ENCODE results near the gene MZF1. TPM values are rescaled to one million over a fixed set of nuclear protein-coding genes. Genes with fewer than 3 reads are reported as not detected.
"Not testable (repeated sequence)": the region's sequence is repeated elsewhere in the genome, so short reads cannot be mapped to it uniquely, and the experiment has no call there.

The MZF1 gene
- total and polyA plus RNA-seq, 10 of the 15 experiments (the other 5 are each of a cell fraction or from before 2014, with no cell fraction given): 0.38 to 14.7 (median 7.2) TPM

GRCh38 chr19:58578012-58578925 lies 5.1 kb upstream of the MZF1 start (continued):
- TF ChIP-seq BACH1 (IDR thresholded peaks at IDR 0.05; ENCODE audit: borderline replicate concordance): peak; percentile 22; the same call in 1 of the 2 replicates
- TF ChIP-seq SKIL (IDR thresholded peaks at IDR 0.05; ENCODE audit: low read depth, poor library complexity, severe bottlenecking): no peak
- TF ChIP-seq BHLHE40 (IDR thresholded peaks at IDR 0.05; ENCODE audit: borderline replicate concordance in 1 of 2, low read depth in 2 of 2, low read length in 1 of 2): peak; percentile 50 to 71; a peak in 2 of 4 replicates
- TF ChIP-seq ZNF24 (IDR thresholded peaks at IDR 0.05): peak; percentile 81
- TF ChIP-seq IKZF2 (IDR thresholded peaks at IDR 0.05): peak; percentile 27 to 29; a peak in 1 of 4 replicates
- no peak for TF ChIP-seq SMARCA5 (IDR thresholded peaks at IDR 0.05)
- peak; percentile 18 for TF ChIP-seq SP1 (IDR thresholded peaks at IDR 0.05; ENCODE audit: low read depth, low read length)
- TF ChIP-seq ATF7 (IDR thresholded peaks at IDR 0.05; ENCODE audit: low read depth): peak; percentile 78

- H3K79me2 ChIP-seq (ENCODE audit: control insufficient read depth, insufficient read depth, low read length); H4K20me1 ChIP-seq (ENCODE audit: control insufficient read depth, insufficient read depth); BruUV-seq (replicated peaks); DNase-seq (ENCODE audit: low read depth, low spot score); in situ Hi-C loops (cut with MboI); H2AFZ ChIP-seq (ENCODE audit: control insufficient read depth, low read depth, low read length); ATAC-seq; FAIRE-seq; H3K27me3 ChIP-seq (replicated peaks in 1 of 2; ENCODE audit: control insufficient read depth in 2 of 2, insufficient read depth in 2 of 2, low read length in 1 of 2); H3K27ac ChIP-seq (ENCODE audit: control insufficient read depth, insufficient read depth); H3K36me3 ChIP-seq (ENCODE audit: control insufficient read depth in 2 of 2, insufficient read depth in 2 of 2, low read length in 1 of 2); intact Hi-C loops (cut with micrococcal nuclease; ENCODE audit: unreplicated experiment); H3K9ac ChIP-seq (ENCODE audit: control insufficient read depth, insufficient read depth, low read length); H3K9me3 ChIP-seq (replicated peaks; ENCODE audit: control insufficient read depth, insufficient read depth, low read length); H3K4me2 ChIP-seq (ENCODE audit: control insufficient read depth, insufficient read depth); H3K4me3 ChIP-seq: not testable (repeated sequence)
- ChIA-PET CTCF (interaction anchor here (0.8 to 4.7 kb wide), 4 partner anchors 34 to 66 kb away, joined by 3 to 67 read pairs (median 14); partner anchors contain the start of genes TRIM28 and ZBTB45), POLR2A (interaction anchor here (1.3 to 4.0 kb wide), 4 partner anchors 19 to 57 kb away, joined by 6 to 24 read pairs (median 10); partner anchors contain the start of genes CHMP2A, TRIM28, UBE2M and ZBTB45), RAD21 (ENCODE audit: unreplicated experiment) (interaction anchor here (1.4 to 3.9 kb wide), 2 partner anchors 18 to 64 kb away, joined by 5 to 16 read pairs; no protein-coding TSS in a partner anchor), SMC1A (ENCODE audit: uncharacterized antibody, unreplicated experiment) (interaction anchor here (2.9 to 4.5 kb wide), 2 partner anchors 23 to 57 kb away, joined by 10 to 43 read pairs; partner anchors contain the start of genes CHMP2A and ZBTB45)
- WGBS (ENCODE audit: insufficient coverage, insufficient replicate concordance, low lambda C conversion rate, missing lambda C conversion rate): 97% methylated on average over 2 of the region's 2 CpGs
- H3K4me1 ChIP-seq (ENCODE audit: control insufficient read depth, insufficient read depth, low read length): peaks cover 25% of the 10 kb centered on the region
Measured at GRCh38 chr19:58577581-58577980, 4.4 kb upstream of the MZF1 start.
